Mesodermal cell (in vitro differentiated cells): ENCODE data around the gene NBAS.
"Not testable (repeated sequence)": the region's sequence is repeated elsewhere in the genome, so short reads cannot be mapped to it uniquely, and the experiment has no call there.

Source experiments
- H3K27ac ChIP-seq: 2 replicates; pipeline ENCODE4 v1.7.0; 2013; ENCODE audit warnings: mild to moderate bottlenecking, low read depth, low read length, moderate library complexity; ENCODE audit not compliant: severe bottlenecking
- H3K36me3 ChIP-seq: 2 replicates; pipeline ENCODE4 v1.7.1; 2013; ENCODE audit warnings: mild to moderate bottlenecking, low read length, moderate library complexity; ENCODE audit not compliant: control insufficient read depth, insufficient read depth
- H3K4me1 ChIP-seq: one replicate; pipeline ENCODE4 v1.7.1; 2013; ENCODE audit warnings: mild to moderate bottlenecking, low read length; ENCODE audit not compliant: insufficient read depth, control insufficient read depth, poor library complexity, severe bottlenecking
- H3K4me3 ChIP-seq: 2 replicates; pipeline ENCODE4 v1.7.0; 2013; ENCODE audit warnings: low read length, control low read depth, mild to moderate bottlenecking; ENCODE audit not compliant: insufficient read depth, poor library complexity, severe bottlenecking; ENCODE audit errors: extremely low read depth
- H3K9me3 ChIP-seq: 2 replicates; pipeline ENCODE4 v1.7.1; 2013; ENCODE audit warnings: mild to moderate bottlenecking, low read length, moderate library complexity; ENCODE audit not compliant: control insufficient read depth
- WGBS, 2 experiments: methylation state at CpG; one replicate each; pipeline ENCODE4 v1.1.5; 2013; ENCODE audit warnings: missing lambda C conversion rate in 2 of 2; ENCODE audit not compliant: insufficient coverage in 2 of 2; 5-methylcytosine and 5-hydroxymethylcytosine counted together

NBAS gene

DNA sequence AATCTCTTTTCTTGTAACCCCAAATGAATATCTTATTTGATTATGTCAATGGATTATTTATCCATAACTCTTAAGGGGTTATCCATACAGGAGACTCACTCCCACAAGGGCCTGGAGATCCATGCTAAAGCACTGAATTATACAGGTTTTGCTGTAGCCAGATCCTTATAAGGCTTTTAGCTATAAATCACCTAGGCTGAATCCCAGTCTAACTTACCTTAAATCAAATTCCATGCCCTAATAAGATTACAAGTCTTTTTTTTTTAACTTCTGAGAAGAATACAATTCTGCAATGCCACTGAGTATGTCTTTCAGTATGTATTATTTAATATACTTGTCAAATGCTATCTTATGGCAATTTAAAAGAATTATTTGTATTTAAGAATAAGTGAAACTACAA is 340.5 kb downstream of the NBAS start:
- Histone ChIP-seq H3K4me1 (no peaks in the 10 kb centered on the region), H3K27ac (no peak overlapping the region), H3K4me3 (no peak overlapping the region), H3K36me3 (peaks cover 12% of the 10 kb centered on the region), H3K9me3 (no peaks in the 10 kb centered on the region)

DNA sequence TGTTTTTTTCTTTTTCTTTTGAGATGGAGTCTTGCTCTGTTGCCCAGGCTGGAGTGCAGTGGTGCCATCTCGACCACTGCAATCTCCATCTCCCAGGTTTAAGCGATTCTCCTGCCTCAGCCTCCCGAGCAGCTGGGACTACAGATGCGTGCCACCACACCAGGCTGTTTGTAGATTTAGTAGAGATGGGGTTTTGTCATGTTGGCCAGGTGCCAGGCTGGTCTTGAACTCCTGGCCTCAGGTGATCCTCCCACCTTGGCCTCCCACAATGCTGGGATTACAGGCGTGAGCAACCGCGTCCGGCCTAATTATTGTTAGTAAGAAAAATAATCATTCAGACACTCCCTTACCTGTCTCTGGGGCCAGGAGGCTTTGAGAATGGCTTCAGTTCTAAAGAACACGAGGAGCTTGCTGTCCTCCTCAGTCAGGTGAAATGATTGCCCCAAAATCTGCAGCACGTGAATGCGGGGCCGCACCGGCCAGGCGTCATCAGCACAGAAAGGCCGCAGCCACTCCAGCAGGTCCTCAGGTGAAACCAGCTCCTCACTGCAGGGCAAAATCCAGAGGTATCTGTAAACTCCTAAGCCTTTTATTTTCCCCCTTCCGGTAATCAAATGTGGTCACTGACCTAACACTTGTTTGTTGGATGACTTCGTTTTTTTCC is 342.6 kb downstream of the NBAS start:
- no peaks in the 10 kb centered on the region for H3K9me3 ChIP-seq
- no peaks in the 10 kb centered on the region for H3K4me1 ChIP-seq
- 88 to 91% methylated on average over 10 to 11 of the region's 17 CpGs for WGBS, 2 experiments
- H3K36me3 ChIP-seq, result peaks cover 20% of the 10 kb centered on the region
- H3K27ac ChIP-seq, result no peak overlapping the region
- no peak overlapping the region for H3K4me3 ChIP-seq

DNA sequence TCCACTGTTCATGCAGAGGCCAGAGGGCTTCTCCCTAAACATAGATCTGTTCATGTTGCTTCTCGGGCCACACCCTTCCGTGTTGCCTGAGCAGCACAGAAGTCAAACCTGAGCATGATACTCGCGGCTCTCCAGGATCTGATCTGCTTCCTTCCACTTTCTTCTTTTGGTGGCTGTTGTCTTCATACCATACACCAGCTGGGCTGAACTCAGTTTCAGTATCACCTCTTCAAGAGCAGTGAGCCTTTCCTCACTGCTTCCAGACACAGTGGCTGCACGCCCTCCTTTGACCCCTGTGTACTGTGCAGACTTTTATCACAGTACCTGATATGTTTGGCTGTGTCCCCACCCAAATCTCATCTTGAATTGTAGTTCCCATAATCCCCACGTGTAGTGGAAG is 348.9 kb downstream of the NBAS start:
- 85 to 95% methylated on average over 4 to 5 of the region's 6 CpGs for WGBS, 2 experiments
- no peak overlapping the region for H3K27ac ChIP-seq
- H3K4me1 ChIP-seq, result no peaks in the 10 kb centered on the region
- H3K4me3 ChIP-seq, result no peak overlapping the region
- H3K36me3 ChIP-seq, result peaks cover 34% of the 10 kb centered on the region
- H3K9me3 ChIP-seq, result no peaks in the 10 kb centered on the region

DNA sequence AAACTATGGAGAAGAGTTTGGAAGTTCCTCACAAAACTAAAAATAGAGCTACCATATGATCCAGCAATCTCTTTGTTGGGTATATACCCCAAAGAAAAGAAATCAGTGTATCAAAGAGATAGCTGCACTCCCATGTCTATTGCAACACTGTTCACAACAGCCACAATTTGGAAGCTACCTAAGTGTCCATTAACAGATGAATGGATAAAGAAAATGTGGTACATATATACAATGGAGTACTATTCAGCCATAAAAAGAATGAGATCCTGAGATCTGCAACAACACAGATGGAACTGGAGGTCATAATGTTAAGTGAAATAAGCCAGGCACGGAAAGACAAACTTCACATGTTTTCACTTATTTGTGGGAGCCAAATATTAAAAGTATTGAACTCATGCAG is 350.6 kb downstream of the NBAS start:
- H3K36me3 ChIP-seq, result peaks cover 35% of the 10 kb centered on the region
- not testable (repeated sequence) for H3K4me1 ChIP-seq, H3K9me3 ChIP-seq, H3K4me3 ChIP-seq, H3K27ac ChIP-seq
- 83 to 88% methylated on average over 1 of the region's 1 CpG for WGBS, 2 experiments

DNA sequence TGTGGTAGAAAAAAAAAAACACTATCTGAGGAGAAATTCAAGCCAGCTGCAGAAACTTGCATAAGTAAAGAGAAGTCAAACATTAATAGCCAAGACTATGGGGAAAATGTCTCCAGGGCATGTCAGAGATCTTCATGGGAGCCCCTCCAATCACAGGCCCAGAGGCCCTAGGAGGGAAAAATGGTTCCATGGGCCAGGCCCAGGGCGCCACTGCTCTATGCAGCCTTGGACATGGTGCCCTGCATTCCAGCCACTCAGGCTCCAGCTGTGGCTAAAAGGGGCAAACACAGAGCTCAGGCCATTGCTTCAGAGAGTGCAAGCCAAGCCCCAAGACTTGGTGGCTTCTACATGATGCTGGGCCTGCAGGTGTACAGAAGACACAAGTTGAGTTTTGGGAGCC is 354.7 kb downstream of the NBAS start:
- H3K36me3 ChIP-seq, result peaks cover 8% of the 10 kb centered on the region
- no peak overlapping the region for H3K4me3 ChIP-seq
- no peak overlapping the region for H3K27ac ChIP-seq
- no peaks in the 10 kb centered on the region for H3K9me3 ChIP-seq
- 92 to 100% methylated on average over 1 of the region's 1 CpG for WGBS, 2 experiments
- H3K4me1 ChIP-seq, result no peaks in the 10 kb centered on the region

DNA sequence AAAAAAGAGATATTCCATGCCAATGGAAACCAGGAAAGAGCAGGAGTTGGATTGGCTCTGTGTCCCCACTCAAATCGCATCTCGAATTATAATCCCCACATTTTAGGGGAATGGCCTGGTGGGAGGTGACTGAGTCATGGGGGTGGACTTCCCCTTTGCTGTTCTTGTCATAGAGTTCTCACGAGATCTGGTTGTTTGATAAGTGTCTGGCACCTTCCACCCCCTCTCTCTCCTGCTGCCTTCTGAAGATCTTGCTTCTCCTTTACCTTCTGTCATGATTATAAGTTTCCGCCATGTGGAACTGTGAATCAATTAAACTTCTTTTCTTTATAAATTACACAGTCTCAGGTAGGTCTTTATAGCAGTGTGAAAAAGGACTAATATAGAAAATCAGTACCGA is 355.6 kb downstream of the NBAS start:
- no peak overlapping the region for H3K4me3 ChIP-seq
- peaks cover 8% of the 10 kb centered on the region for H3K36me3 ChIP-seq
- 82 to 86% methylated on average over 1 to 2 of the region's 5 CpGs for WGBS, 2 experiments
- H3K4me1 ChIP-seq, result no peaks in the 10 kb centered on the region
- no peaks in the 10 kb centered on the region for H3K9me3 ChIP-seq
- H3K27ac ChIP-seq, result no peak overlapping the region

DNA sequence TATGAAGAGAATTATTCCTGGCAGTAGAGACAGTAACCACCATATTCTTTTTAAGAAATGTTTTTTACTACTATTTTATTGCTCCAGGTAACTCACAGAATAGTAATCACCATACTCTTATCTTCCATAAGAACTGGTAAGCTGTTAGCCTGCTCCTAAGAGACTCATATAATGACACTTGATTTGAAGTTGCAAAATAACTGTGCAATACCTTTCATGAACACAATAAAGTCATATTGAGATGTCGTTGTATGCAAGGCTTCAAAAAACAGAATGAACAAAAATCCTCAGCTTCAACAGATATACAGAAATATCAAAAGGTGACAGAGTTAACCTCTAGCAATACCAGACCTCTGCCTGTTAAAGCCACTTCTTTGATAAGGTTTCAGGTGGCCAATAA is 360.1 kb downstream of the NBAS start:
- no peaks in the 10 kb centered on the region for H3K4me1 ChIP-seq
- H3K27ac ChIP-seq, result no peak overlapping the region
- no CpG with 5 or more reads among the region's 1 CpG for WGBS, 2 experiments
- H3K9me3 ChIP-seq, result no peaks in the 10 kb centered on the region
- no peaks in the 10 kb centered on the region for H3K36me3 ChIP-seq
- no peak overlapping the region for H3K4me3 ChIP-seq

DNA sequence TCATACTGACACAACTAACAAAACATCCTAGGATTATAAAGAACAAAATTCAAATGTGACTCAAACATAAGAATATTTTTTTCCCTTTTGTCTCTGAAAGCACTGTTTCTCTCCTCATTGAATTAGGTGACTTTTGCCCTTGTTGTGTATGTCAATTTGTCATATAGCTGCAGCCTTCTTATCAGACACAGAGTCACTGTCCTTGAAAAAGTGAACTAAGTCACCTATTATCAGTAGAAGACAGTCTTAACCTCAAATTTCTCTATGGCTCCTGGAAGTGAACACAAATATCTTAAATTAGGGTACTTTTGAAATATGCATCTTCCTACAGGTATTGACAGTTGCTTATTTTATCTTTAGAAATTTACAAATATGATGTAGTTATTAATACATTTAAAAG is 360.6 kb downstream of the NBAS start:
- Histone ChIP-seq H3K4me1 (no peaks in the 10 kb centered on the region), H3K36me3 (no peaks in the 10 kb centered on the region), H3K9me3 (no peaks in the 10 kb centered on the region), H3K4me3 (no peak overlapping the region), H3K27ac (no peak overlapping the region)

DNA sequence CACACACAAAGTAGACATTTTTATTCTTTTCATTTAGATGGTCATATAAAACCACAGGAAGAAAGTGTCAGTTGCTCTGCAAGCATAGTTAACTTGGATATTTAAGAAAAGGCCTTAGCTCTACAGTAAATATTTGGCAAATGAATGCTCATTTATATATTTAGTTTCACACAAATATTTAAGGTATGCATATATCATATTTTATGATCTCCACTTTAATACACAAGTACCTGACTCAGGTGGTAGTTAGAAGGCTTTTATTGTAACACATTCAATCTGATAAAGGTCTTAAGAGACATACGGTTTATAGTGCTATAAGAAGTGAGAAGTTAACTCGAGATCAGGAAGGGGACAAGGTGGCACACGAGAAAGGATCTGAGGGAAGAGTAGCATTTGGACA is 363.1 kb downstream of the NBAS start:
- no peak overlapping the region for H3K4me3 ChIP-seq
- peaks cover 3% of the 10 kb centered on the region for H3K4me1 ChIP-seq
- 96 to 98% methylated on average over 3 of the region's 3 CpGs for WGBS, 2 experiments
- no peak overlapping the region for H3K27ac ChIP-seq
- H3K9me3 ChIP-seq, result no peaks in the 10 kb centered on the region
- H3K36me3 ChIP-seq, result no peaks in the 10 kb centered on the region

DNA sequence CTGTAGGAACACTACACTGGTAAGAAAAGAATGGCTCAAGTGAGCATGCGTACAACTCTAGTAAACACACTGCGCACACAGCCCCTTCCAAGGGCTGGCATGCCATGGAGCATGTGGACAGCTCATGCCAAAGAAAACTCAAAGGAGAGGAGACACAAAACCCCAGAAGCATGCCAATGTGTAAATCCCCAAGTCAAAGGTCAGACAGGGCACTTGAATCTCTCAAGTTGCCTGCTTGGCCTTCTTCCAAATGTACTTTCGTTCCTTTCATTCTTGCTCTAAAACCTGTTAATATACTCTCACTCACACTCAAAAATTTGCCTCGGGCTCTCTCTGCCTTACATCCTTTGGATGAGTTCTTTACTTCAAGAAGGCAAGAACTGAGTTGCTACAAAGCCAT is 365.3 kb downstream of the NBAS start:
- 96 to 100% methylated on average over 3 of the region's 4 CpGs for WGBS, 2 experiments

DNA sequence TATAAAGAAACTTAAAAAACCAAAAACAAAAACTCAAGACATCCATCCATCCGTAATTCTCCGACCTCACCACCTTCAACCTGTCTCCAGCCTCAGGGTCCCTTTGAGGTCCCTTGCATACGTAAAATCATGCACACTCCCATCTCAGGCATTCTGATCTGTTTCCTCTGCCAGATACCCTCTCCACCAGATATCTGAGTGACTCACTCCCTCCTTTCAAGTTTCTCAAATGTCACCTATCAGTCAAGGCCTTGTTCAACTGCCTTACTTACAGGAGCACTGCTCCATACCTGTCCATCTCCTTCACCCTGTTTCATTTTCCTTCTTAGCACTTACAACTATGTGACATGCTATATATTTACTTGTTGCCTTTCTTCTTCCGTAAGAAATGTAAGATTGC is 369.3 kb downstream of the NBAS start:
- H3K4me1 ChIP-seq, result peaks cover 3% of the 10 kb centered on the region
- 82 to 91% methylated on average over 3 of the region's 4 CpGs for WGBS, 2 experiments
- no peak overlapping the region for H3K27ac ChIP-seq
- H3K36me3 ChIP-seq, result peaks cover 2% of the 10 kb centered on the region
- H3K9me3 ChIP-seq, result no peaks in the 10 kb centered on the region
- H3K4me3 ChIP-seq, result no peak overlapping the region

More for the DNA sequence above, 365.3 kb downstream of the NBAS start:
- no peak overlapping the region for H3K27ac ChIP-seq
- H3K4me3 ChIP-seq, result no peak overlapping the region
- peaks cover 3% of the 10 kb centered on the region for H3K4me1 ChIP-seq
- H3K9me3 ChIP-seq, result no peaks in the 10 kb centered on the region
- H3K36me3 ChIP-seq, result no peaks in the 10 kb centered on the region
